IMR-90 (cell line): ENCODE results near the gene ROBO3.

Source experiments
- BHLHE40 ChIP-seq: fragments of 150-350 bp; IDR thresholded peaks from 2 replicates; pipeline ENCODE4 v1.6.1; 2016; ENCODE audit warnings: mild to moderate bottlenecking, low read depth, low read length
- CTCF ChIP-seq: conservative IDR thresholded peaks from 2 replicates; pipeline ENCODE4 v1.5.1; 2012; ENCODE audit warnings: mild to moderate bottlenecking, low read depth, low read length, improper control_type of control experiment
- MAFK ChIP-seq: IDR thresholded peaks from 2 replicates; pipeline ENCODE4 v1.6.1; 2012; ENCODE audit warnings: low read depth, low read length, improper control_type of control experiment
- POLR2A ChIP-seq: IDR thresholded peaks from 2 replicates; pipeline ENCODE4 v1.6.1; 2012; ENCODE audit warnings: mild to moderate bottlenecking, low read depth, low read length
- RAD21 ChIP-seq: IDR thresholded peaks from 2 replicates; pipeline ENCODE4 v1.6.1; 2012; ENCODE audit warnings: low read length, improper control_type of control experiment
- RCOR1 ChIP-seq: IDR thresholded peaks from 2 replicates; pipeline ENCODE4 v1.6.1; 2012; ENCODE audit warnings: mild to moderate bottlenecking, low read length, improper control_type of control experiment; ENCODE audit not compliant: insufficient replicate concordance
- RFX5 ChIP-seq: IDR thresholded peaks from 2 replicates; pipeline ENCODE4 v1.8.0; 2012; ENCODE audit warnings: low read depth, mild to moderate bottlenecking, low read length, moderate library complexity

- TF ChIP-seq POLR2A (peak; percentile 85), MAFK (no peak), CTCF (peak; percentile 80), RAD21 (peak; percentile 57), RCOR1 (no peak), RFX5 (no peak), BHLHE40 (no peak)
Observed at GRCh38 chr11:124875943-124876817, 10.9 kb downstream of the ROBO3 start.
